HCT116 (cell line): Measurements from ENCODE around the gene SERPINB5. TPM values are rescaled to one million over a fixed set of nuclear protein-coding genes. Genes with fewer than 3 reads are reported as not detected.

Experiments
- ATAC-seq: fragments of 200-7000 bp; cut with Tn5 transposase; 2 replicates; pipeline ENCODE4 v1.9.1; 2020; ENCODE audit warnings: mild to moderate bottlenecking, moderate library complexity
- BruUV-seq: library from RNA; stranded (reverse); fragments of 400-500 nt; replicated peaks from 2 replicates; lab custom pipeline; 2021; lab: Mats Ljungman, UMichigan
- CTCF ChIA-PET: fragments of 300-600 bp; sonication (Branson Sonifier 250); formaldehyde crosslinking; loops from one replicate; lab custom pipeline; 2021; ENCODE audit warnings: antibody characterized with exemption; lab: Charles Lee
- POLR2A ChIA-PET: fragments of 300-600, 350-600 bp; sonication (Branson Sonifier 250); formaldehyde crosslinking; loops from one replicate; lab custom pipeline; 2021; ENCODE audit warnings: antibody characterized with exemption; lab: Charles Lee
- RAD21 ChIA-PET, 2 experiments: fragments of 300-600 bp; sonication (Branson Sonifier 250); formaldehyde crosslinking; loops; one replicate each; lab custom pipeline; 2023; ENCODE audit warnings: low total read pairs in 2 of 2; ENCODE audit not compliant: uncharacterized antibody in 2 of 2, unreplicated experiment in 2 of 2, low non-redundant PET in 1 of 2; lab: Charles Lee
- DNase-seq: peaks from one replicate; pipeline ENCODE4 v3.0.0-alpha.2; 2010; ENCODE audit warnings: low read depth, low spot score
- H2AFZ ChIP-seq: fragments of 200-600 bp; shearing (Covaris generic), sonication (generic); 2 replicates; pipeline ENCODE4 v1.6.1; 2017; ENCODE audit warnings: low read depth, mixed run types, mixed read lengths, antibody characterized with exemption, low read length; ENCODE audit not compliant: poor library complexity, severe bottlenecking
- H3K27ac ChIP-seq: 2 replicates; pipeline ENCODE4 v1.5.1; 2012; ENCODE audit warnings: low read depth, low read length
- H3K27me3 ChIP-seq: fragments of 200-600 bp; sonication (generic); 2 replicates; pipeline ENCODE4 v1.6.1; 2016; ENCODE audit warnings: mixed run types, low read length, mixed read lengths; ENCODE audit not compliant: insufficient read depth
- H3K36me3 ChIP-seq, 2 experiments: fragments of 200-500 bp in 1 of 2; fragments of 200-600 bp in 1 of 2; sonication (Bioruptor generic) in 1 of 2; sonication (generic) in 1 of 2; 2 replicates each; pipeline versions ENCODE4 v1.5.1 to v1.6.1; 2014 to 2016; ENCODE audit warnings: low read length in 2 of 2, inconsistent platforms in 1 of 2, mixed read lengths in 1 of 2, mixed run types in 1 of 2; ENCODE audit not compliant: insufficient read depth in 2 of 2, control insufficient read depth in 1 of 2
- H3K4me1 ChIP-seq, 2 experiments: fragments of 200-600 bp in 1 of 2; sonication (generic) in 1 of 2; 2 replicates each; pipeline versions ENCODE4 v1.5.1 to v1.6.1; 2012 to 2017; ENCODE audit warnings: low read length in 2 of 2, inconsistent platforms in 1 of 2, mild to moderate bottlenecking in 1 of 2, mixed read lengths in 1 of 2, mixed run types in 1 of 2, moderate library complexity in 1 of 2; ENCODE audit not compliant: insufficient read depth in 2 of 2, control insufficient read depth in 1 of 2
- H3K4me2 ChIP-seq: fragments of 200-600 bp; sonication (generic); 2 replicates; pipeline ENCODE4 v1.6.1; 2017; ENCODE audit warnings: mixed run types, low read length, mixed read lengths
- H3K4me3 ChIP-seq, 2 experiments: fragments of 200-600 bp in 1 of 2; sonication (generic) in 1 of 2; replicated peaks in 1 of 2; 2 replicates each; pipeline ENCODE4 v1.5.1; 2011 to 2016; ENCODE audit warnings: low read length in 2 of 2, control low read depth in 1 of 2, low read depth in 1 of 2, mild to moderate bottlenecking in 1 of 2, mixed read lengths in 1 of 2, mixed run types in 1 of 2
- H3K79me2 ChIP-seq: fragments of 200-600 bp; sonication (generic); 2 replicates; pipeline ENCODE4 v1.6.1; 2017; ENCODE audit warnings: mild to moderate bottlenecking, mixed run types, low read length, moderate library complexity, mixed read lengths; ENCODE audit not compliant: insufficient read depth
- H3K9ac ChIP-seq: fragments of 200-600 bp; sonication (generic); 2 replicates; pipeline ENCODE4 v1.6.1; 2016; ENCODE audit warnings: low read length, mixed read lengths
- H3K9me2 ChIP-seq: fragments of 200-600 bp; sonication (generic), shearing (Covaris generic); 2 replicates; pipeline ENCODE4 v1.6.1; 2017; ENCODE audit warnings: mixed run types, mild to moderate bottlenecking, moderate library complexity; ENCODE audit not compliant: insufficient read depth
- H3K9me3 ChIP-seq, 2 experiments: fragments of 200-500 bp in 1 of 2; fragments of 200-600 bp in 1 of 2; sonication (Bioruptor generic) in 1 of 2; sonication (generic) in 1 of 2; 2 replicates each; pipeline ENCODE4 v1.6.1; 2014 to 2017; ENCODE audit warnings: low read length in 2 of 2, mixed read lengths in 2 of 2, inconsistent platforms in 1 of 2, low read depth in 1 of 2, mild to moderate bottlenecking in 1 of 2, mixed run types in 1 of 2, moderate library complexity in 1 of 2; ENCODE audit not compliant: control insufficient read depth in 1 of 2, insufficient read depth in 1 of 2
- H4K20me1 ChIP-seq: fragments of 200-600 bp; sonication (generic), shearing (Covaris generic); 2 replicates; pipeline ENCODE4 v1.6.1; 2017; ENCODE audit warnings: mixed run types, mild to moderate bottlenecking, moderate library complexity; ENCODE audit not compliant: insufficient read depth
- ELF1 ChIP-seq: IDR thresholded peaks from 2 replicates; pipeline ENCODE4 v1.6.1; 2012; ENCODE audit warnings: low read depth, borderline replicate concordance
- JUND ChIP-seq: IDR thresholded peaks from 2 replicates; pipeline ENCODE4 v1.6.1; 2012
- POLR2AphosphoS5 ChIP-seq: IDR thresholded peaks from 2 replicates; pipeline ENCODE4 v1.6.1; 2011; ENCODE audit warnings: mild to moderate bottlenecking, low read depth, low read length, moderate library complexity
- RAD21 ChIP-seq: IDR thresholded peaks from 2 replicates; pipeline ENCODE4 v1.6.1; 2012; ENCODE audit warnings: low read depth, mild to moderate bottlenecking
- SIN3A ChIP-seq: IDR thresholded peaks from 2 replicates; pipeline ENCODE4 v1.6.1; 2012; ENCODE audit warnings: low read depth
- intact Hi-C: fragments of 100-400 bp; cut with micrococcal nuclease; formaldehyde crosslinking; loops from 2 replicates; pipeline ENCODE4 v1.10.0; 2022
- total RNA-seq: library from RNA; stranded (reverse); gene quantifications from one replicate; pipeline ENCODE4 v1.2.1, GENCODE V29; 2021; ENCODE audit not compliant: unreplicated experiment
- TF ChIP-seq, protein P1 (sequence below), 3 experiments: fragments of 200-600 bp in 1 of 3; sonication (generic) in 1 of 3; IDR thresholded peaks in 2 of 3; conservative IDR thresholded peaks in 1 of 3; 2 replicates each; pipeline ENCODE4 v1.5.1; 2012 to 2017; ENCODE audit warnings: low read depth in 2 of 3, low read length in 2 of 3, antibody characterized with exemption in 1 of 3, borderline replicate concordance in 1 of 3, control low read depth in 1 of 3, mild to moderate bottlenecking in 1 of 3, mixed read lengths in 1 of 3, mixed run types in 1 of 3, moderate library complexity in 1 of 3; ENCODE audit not compliant: insufficient read depth in 1 of 3
- TF ChIP-seq, protein P2 (sequence below): IDR thresholded peaks from 2 replicates; pipeline ENCODE4 v1.6.1; 2011; ENCODE audit warnings: mild to moderate bottlenecking, low read length, moderate library complexity; ENCODE audit not compliant: insufficient replicate concordance; ENCODE audit errors: extremely low read depth

SERPINB5 gene
- total RNA-seq, 1 experiment from 2014 or later = 19.5 TPM

DNA sequence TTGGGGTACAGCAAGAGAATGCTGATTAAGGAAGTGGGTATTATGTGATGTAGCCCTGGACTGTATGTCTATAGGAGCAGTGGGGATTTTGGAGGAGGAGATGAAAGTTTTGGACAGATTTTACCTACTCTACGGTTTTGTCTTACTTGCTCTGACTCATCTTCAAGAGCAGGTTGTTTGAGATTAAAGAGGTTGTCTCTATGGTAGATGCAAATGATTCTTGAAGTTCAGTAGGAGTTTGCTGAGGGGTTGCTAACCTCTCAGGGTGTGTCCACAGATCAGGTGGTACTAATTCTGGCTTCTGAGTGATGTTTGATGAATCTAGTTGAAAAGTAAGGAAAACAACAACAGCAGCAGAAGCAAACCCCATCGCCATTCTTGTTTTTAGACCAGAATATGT is 55.7 kb downstream of the SERPINB5 start:
- H2AFZ ChIP-seq = no peak overlapping the region
- no peak overlapping the region for H3K4me2 ChIP-seq
- no peaks in the 10 kb centered on the region for H3K36me3 ChIP-seq
- H3K9me3 ChIP-seq = no peaks in the 10 kb centered on the region
- no peaks in the 10 kb centered on the region for H3K4me1 ChIP-seq
- ChIA-PET POLR2A (no interaction called here), RAD21 (no interaction called here), CTCF (no interaction called here)
- DNase-seq = no peak
- no peaks in the 10 kb centered on the region for H3K79me2 ChIP-seq
- no TSS peak for BruUV-seq
- no peaks in the 10 kb centered on the region for H4K20me1 ChIP-seq
- TF ChIP-seq JUND (no peak), ELF1 (no peak), POLR2AphosphoS5 (no peak), SIN3A (no peak), RAD21 (no peak)
- TF ChIP-seq, protein P1, sequence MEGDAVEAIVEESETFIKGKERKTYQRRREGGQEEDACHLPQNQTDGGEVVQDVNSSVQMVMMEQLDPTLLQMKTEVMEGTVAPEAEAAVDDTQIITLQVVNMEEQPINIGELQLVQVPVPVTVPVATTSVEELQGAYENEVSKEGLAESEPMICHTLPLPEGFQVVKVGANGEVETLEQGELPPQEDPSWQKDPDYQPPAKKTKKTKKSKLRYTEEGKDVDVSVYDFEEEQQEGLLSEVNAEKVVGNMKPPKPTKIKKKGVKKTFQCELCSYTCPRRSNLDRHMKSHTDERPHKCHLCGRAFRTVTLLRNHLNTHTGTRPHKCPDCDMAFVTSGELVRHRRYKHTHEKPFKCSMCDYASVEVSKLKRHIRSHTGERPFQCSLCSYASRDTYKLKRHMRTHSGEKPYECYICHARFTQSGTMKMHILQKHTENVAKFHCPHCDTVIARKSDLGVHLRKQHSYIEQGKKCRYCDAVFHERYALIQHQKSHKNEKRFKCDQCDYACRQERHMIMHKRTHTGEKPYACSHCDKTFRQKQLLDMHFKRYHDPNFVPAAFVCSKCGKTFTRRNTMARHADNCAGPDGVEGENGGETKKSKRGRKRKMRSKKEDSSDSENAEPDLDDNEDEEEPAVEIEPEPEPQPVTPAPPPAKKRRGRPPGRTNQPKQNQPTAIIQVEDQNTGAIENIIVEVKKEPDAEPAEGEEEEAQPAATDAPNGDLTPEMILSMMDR (IDR thresholded peaks at IDR 0.05 in 2 of 3, conservative IDR thresholded peaks at IDR 0.05 in 1 of 3; ENCODE audit: borderline replicate concordance in 1 of 3, insufficient read depth in 1 of 3, low read depth in 2 of 3, low read length in 2 of 3) = no peak
- TF ChIP-seq, protein P2, sequence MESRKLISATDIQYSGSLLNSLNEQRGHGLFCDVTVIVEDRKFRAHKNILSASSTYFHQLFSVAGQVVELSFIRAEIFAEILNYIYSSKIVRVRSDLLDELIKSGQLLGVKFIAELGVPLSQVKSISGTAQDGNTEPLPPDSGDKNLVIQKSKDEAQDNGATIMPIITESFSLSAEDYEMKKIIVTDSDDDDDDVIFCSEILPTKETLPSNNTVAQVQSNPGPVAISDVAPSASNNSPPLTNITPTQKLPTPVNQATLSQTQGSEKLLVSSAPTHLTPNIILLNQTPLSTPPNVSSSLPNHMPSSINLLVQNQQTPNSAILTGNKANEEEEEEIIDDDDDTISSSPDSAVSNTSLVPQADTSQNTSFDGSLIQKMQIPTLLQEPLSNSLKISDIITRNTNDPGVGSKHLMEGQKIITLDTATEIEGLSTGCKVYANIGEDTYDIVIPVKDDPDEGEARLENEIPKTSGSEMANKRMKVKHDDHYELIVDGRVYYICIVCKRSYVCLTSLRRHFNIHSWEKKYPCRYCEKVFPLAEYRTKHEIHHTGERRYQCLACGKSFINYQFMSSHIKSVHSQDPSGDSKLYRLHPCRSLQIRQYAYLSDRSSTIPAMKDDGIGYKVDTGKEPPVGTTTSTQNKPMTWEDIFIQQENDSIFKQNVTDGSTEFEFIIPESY = no peak
- no peak overlapping the region for H3K9ac ChIP-seq
- no peak overlapping the region for H3K4me3 ChIP-seq
- no peaks in the 10 kb centered on the region for H3K9me2 ChIP-seq
- no peak overlapping the region for H3K27ac ChIP-seq
- H3K27me3 ChIP-seq = no peaks in the 10 kb centered on the region
- ATAC-seq = no peak
- intact Hi-C loops = no loop called here
